ENCODE measurements around the gene ACTR1A.

ACTR1A gene

DNA sequence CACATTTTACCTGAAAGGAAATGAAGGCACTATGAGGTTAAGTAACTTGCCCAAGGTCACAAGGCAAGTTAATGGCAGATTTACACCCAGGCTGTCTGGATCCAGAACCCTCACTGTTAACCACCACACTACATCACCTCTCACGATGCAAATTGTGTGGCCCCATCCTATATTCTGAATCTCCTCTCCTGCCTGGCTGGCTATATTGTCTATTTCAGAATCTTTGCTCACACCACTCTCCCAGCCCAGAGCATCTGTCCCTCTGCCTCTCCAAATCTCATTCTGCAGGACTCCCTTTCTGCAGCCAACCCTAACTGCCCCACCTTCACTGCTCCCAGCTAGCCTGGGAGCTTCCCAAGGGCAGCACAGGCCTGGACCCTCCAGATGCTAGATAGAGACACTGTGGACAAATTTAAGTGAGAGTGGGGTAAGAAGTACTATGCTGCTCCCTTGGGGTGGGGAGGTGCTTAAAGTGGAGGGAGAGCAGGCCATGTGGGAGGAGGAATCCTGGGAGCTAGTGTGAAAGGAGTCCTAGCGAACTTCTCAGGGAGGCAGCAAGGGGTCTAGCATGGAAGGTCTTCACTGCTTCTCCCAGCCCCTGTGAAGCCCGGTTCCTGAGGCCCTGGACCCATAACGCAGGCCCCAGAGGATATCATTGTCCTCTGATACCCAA is 70.9 kb downstream of the ACTR1A start:
- in situ Hi-C loops (cut with MboI; ENCODE audit: low sequenced_read_pairs), result no loop called here

DNA sequence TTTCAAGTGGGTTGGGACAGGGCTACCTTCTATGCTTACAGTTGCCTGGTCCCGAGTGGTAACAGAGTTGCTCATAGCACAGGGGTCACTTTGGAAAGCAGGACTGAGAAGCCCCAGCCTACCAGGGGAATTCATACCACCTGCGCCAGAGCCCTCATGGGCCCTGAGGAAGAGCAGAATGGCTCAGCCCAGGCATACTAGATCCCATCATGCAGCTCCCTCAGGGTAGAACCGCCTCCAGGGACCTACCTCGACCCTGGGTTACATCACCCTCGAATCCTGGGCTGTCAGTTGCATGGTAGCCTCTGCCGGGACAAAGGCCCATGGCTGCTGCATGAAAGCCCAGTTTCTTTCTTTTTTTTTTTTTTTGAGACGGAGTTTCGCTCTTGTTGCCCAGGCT is 73.0 kb downstream of the ACTR1A start:
- in situ Hi-C loops (cut with MboI; ENCODE audit: low sequenced_read_pairs), result no loop called here
